Sigmoid colon (tissue), 4 donors: ENCODE data around the gene EPS8L2.

Experiments
- POLR2AphosphoS5 ChIP-seq, 4 donors: sonication (generic); formaldehyde crosslinking; IDR thresholded peaks; one replicate each; pipeline ENCODE4 v1.6.1; 2017; ENCODE audit warnings: antibody characterized with exemption in 4 of 4
- TF ChIP-seq, protein P1 (sequence below), 4 experiments: fragments of 450-650 bp in 3 of 4; fragments of 200-600 bp in 1 of 4; IDR thresholded peaks; one replicate each; pipeline ENCODE4 v1.5.1; 2016 to 2019; ENCODE audit warnings: antibody characterized with exemption in 4 of 4, mild to moderate bottlenecking in 3 of 4, moderate library complexity in 2 of 4

DNA sequence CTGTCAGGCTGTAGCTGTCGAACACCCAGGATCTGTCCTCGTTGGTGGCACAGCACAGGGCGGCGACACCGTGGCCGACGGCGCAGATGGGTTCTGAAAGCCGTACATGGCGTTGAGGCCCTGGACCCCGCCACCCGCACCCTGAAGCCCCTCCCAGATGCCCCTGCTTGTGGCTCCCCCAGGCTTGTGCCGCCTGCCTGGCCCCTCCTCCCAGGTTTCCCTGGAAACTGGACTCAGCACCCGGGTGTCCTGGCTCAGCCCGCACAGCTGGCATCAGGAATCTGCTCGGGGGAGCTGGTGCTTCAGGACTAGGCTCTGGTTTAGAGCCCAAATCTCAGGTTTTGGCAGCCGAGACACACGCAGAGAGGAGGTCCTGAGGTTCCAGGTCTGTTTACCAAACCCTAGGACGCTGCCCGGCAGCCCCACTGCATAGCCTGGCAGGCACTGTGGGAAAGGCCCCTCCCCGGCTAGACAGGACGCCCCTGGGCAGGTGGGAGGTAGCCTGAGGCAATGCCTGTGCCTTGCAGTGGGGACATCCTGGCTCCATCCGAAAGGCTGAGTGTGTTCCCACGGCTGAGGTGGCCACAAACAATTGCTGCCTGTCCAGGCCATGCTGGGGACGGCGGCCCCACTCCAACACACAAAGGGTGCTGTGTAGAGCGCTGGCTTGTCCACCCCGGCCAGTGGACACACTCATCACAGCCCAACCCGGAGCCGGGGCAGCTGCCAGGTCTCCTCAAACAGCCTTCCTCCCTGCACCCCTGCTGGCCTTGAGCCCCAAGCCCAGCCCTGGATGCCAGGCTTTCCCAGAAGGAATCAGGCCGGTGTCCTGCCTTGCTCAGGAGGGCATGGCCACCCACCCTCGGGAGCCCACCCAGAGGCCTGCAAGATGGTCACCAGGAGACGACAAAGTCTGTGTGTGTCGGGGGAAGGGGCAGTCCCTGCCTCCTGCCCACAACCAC, 66.7 kb downstream of the EPS8L2 start:
- TF ChIP-seq, protein P1, sequence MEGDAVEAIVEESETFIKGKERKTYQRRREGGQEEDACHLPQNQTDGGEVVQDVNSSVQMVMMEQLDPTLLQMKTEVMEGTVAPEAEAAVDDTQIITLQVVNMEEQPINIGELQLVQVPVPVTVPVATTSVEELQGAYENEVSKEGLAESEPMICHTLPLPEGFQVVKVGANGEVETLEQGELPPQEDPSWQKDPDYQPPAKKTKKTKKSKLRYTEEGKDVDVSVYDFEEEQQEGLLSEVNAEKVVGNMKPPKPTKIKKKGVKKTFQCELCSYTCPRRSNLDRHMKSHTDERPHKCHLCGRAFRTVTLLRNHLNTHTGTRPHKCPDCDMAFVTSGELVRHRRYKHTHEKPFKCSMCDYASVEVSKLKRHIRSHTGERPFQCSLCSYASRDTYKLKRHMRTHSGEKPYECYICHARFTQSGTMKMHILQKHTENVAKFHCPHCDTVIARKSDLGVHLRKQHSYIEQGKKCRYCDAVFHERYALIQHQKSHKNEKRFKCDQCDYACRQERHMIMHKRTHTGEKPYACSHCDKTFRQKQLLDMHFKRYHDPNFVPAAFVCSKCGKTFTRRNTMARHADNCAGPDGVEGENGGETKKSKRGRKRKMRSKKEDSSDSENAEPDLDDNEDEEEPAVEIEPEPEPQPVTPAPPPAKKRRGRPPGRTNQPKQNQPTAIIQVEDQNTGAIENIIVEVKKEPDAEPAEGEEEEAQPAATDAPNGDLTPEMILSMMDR (IDR thresholded peaks at IDR 0.05), result no peak
- no peak for TF ChIP-seq POLR2AphosphoS5 (IDR thresholded peaks at IDR 0.05)
